Kidney (tissue), 14 donors: ENCODE measurements around the gene CACNB2. TPM values are rescaled to one million over a fixed set of nuclear protein-coding genes. Genes with fewer than 3 reads are reported as not detected.

Experiments used
- DNase-seq, 5 donors: peaks; one replicate each; pipeline ENCODE4 v3.0.0-alpha.2; 2013 to 2020
- FAIRE-seq: peaks from 2 replicates; lab custom pipeline; 2012; peaks lifted over from hg19 to GRCh38; lab: Jason Lieb, UNC
- H3K27ac ChIP-seq, 2 donors: one replicate each; pipeline ENCODE4 v1.7.0; 2013; ENCODE audit warnings: low read depth in 2 of 2, low read length in 2 of 2, inconsistent platforms in 1 of 2
- H3K27me3 ChIP-seq: one replicate; pipeline ENCODE4 v1.7.1; 2013; ENCODE audit warnings: low read length, inconsistent platforms; ENCODE audit not compliant: control insufficient read depth, insufficient read depth
- H3K36me3 ChIP-seq, 3 donors: one replicate each; pipeline versions ENCODE4 v1.7.0 to v1.7.1; 2013; ENCODE audit warnings: low read length in 3 of 3, control low read depth in 1 of 3, inconsistent platforms in 1 of 3; ENCODE audit not compliant: insufficient read depth in 3 of 3, control insufficient read depth in 2 of 3
- H3K4me1 ChIP-seq, 3 donors: one replicate each; pipeline versions ENCODE4 v1.7.0 to v1.7.1; 2013; ENCODE audit warnings: low read length in 3 of 3, inconsistent platforms in 1 of 3, low read depth in 1 of 3; ENCODE audit not compliant: control insufficient read depth in 2 of 3, insufficient read depth in 2 of 3
- H3K4me3 ChIP-seq, 3 donors: one replicate each; pipeline versions ENCODE4 v1.7.0 to v1.8.1; 2013; ENCODE audit warnings: low read length in 3 of 3, control low read depth in 1 of 3, inconsistent platforms in 1 of 3
- H3K9ac ChIP-seq, 3 donors: one replicate each; pipeline versions ENCODE4 v1.7.0 to v1.7.1; 2013; ENCODE audit warnings: low read length in 3 of 3, control low read depth in 1 of 3, inconsistent platforms in 1 of 3
- H3K9me3 ChIP-seq, 3 donors: one replicate each; pipeline versions ENCODE4 v1.7.0 to v1.7.1; 2013; ENCODE audit warnings: low read length in 3 of 3, control low read depth in 1 of 3, inconsistent platforms in 1 of 3; ENCODE audit not compliant: control insufficient read depth in 2 of 3, insufficient read depth in 1 of 3
- CTCF ChIP-seq: IDR thresholded peaks from 3 replicates; pipeline ENCODE4 v1.5.1; 2012; ENCODE audit warnings: mild to moderate bottlenecking, moderate library complexity, borderline replicate concordance; ENCODE audit not compliant: insufficient read depth; ENCODE audit errors: extremely low read depth
- intact Hi-C: fragments of 100-400 bp; cut with DNase I; formaldehyde crosslinking; loops from one replicate; pipeline ENCODE4 v1.11.1; 2022
- polyA plus RNA-seq: library from polyadenylated mRNA; stranded (reverse); fragments of 350-450 nt; fragmentation: Illumina TruSeq; extraction: RNeasy Lipid Tissue Mini Kit (QIAGEN cat#74804); gene quantifications from one replicate; pipeline ENCODE4 v1.2.3, GENCODE V29; 2014; ENCODE audit warnings: low read depth, low replicate concordance; ENCODE audit not compliant: insufficient read depth
- total RNA-seq: library from RNA; stranded (reverse); fragmentation: NEBNext Ultra II Directional; extraction: Animal tissue kit (Norgen Biotek cat#: 25700); gene quantifications from one replicate; pipeline ENCODE4 v1.2.1, GENCODE V29; 2021
- donor health status: control.
- donor health status: control.
- donor health status: control.
- donor health status: control.
- donor health status: control.
- donor health status: DM: yes; HTN: yes; CAD: no.
- donor health status: Normal renal cell carcinoma (clear cell type).

The CACNB2 gene
- total and polyA plus RNA-seq, 2 donors from 2014 or later, result 2.8 TPM

GRCh38 chr10:18402853-18403252, 262.6 kb downstream of the CACNB2 start:
- Histone ChIP-seq H3K9me3 (no peaks in the 10 kb centered on the region), H3K27ac (no peak overlapping the region), H3K36me3 (no peaks in the 10 kb centered on the region), H3K27me3 (no peaks in the 10 kb centered on the region), H3K9ac (no peak overlapping the region), H3K4me1 (no peaks in the 10 kb centered on the region), H3K4me3 (no peak overlapping the region)
- no peak for TF ChIP-seq CTCF
- FAIRE-seq (no peak), DNase-seq (no peak)
- intact Hi-C loops, result no loop called here

- Histone ChIP-seq H3K36me3 (no peaks in the 10 kb centered on the region), H3K27me3 (no peaks in the 10 kb centered on the region), H3K4me1 (no peaks in the 10 kb centered on the region), H3K9ac (no peak overlapping the region), H3K27ac (no peak overlapping the region), H3K9me3 (no peaks in the 10 kb centered on the region), H3K4me3 (no peak overlapping the region)
- no peak for DNase-seq
- FAIRE-seq, result no peak
- no peak for TF ChIP-seq CTCF
- intact Hi-C loops, result no loop called here
Observed at GRCh38 chr10:18404530-18404929, 264.3 kb downstream of the CACNB2 start.

GRCh38 chr10:18406136-18406535, 265.9 kb downstream of the CACNB2 start:
- DNase-seq (no peak), FAIRE-seq (no peak)
- Histone ChIP-seq H3K27me3 (no peaks in the 10 kb centered on the region), H3K9me3 (no peaks in the 10 kb centered on the region), H3K9ac (no peak overlapping the region), H3K4me3 (no peak overlapping the region), H3K36me3 (no peaks in the 10 kb centered on the region), H3K27ac (no peak overlapping the region), H3K4me1 (no peaks in the 10 kb centered on the region)
- intact Hi-C loops, result no loop called here
- no peak for TF ChIP-seq CTCF
